CD4-positive, alpha-beta T cell (primary cell): ENCODE results near the gene BPHL. TPM values are rescaled to one million over a fixed set of nuclear protein-coding genes. Genes with fewer than 3 reads are reported as not detected.
"Not testable (repeated sequence)": the region's sequence is repeated elsewhere in the genome, so short reads cannot be mapped to it uniquely, and the experiment has no call there.

Experiments used
- ATAC-seq: fragments of 200-7000 bp; cut with Tn5 transposase; one replicate; pipeline ENCODE4 v1.10.0; 2022; ENCODE audit warnings: mild to moderate bottlenecking; ENCODE audit not compliant: poor library complexity
- CTCF ChIA-PET: fragments of 350-600 bp; sonication (Branson Sonifier 250); formaldehyde crosslinking; loops from one replicate; lab custom pipeline; 2021; ENCODE audit warnings: antibody characterized with exemption, inconsistent platforms; lab: Charles Lee
- POLR2A ChIA-PET: fragments of 350-600 bp; sonication (Branson Sonifier 250); formaldehyde crosslinking; loops from one replicate; lab custom pipeline; 2021; ENCODE audit warnings: antibody characterized with exemption, inconsistent platforms; lab: Charles Lee
- DNase-seq, 14 experiments: peaks; one replicate each; pipeline ENCODE4 v3.0.0-alpha.2; 2013 to 2020; ENCODE audit warnings: mixed read lengths in 2 of 14
- H3K27ac ChIP-seq, 2 donors: one replicate each; pipeline versions ENCODE4 v1.5.1 to v1.7.0; 2013; ENCODE audit warnings: low read length in 2 of 2, low read depth in 1 of 2, mild to moderate bottlenecking in 1 of 2
- H3K27me3 ChIP-seq, 2 experiments: 1 replicate in 1 of 2; 2 replicates in 1 of 2; pipeline versions ENCODE4 v1.6.1 to v1.7.0; 2013; ENCODE audit warnings: low read length in 2 of 2, control low read depth in 1 of 2, mild to moderate bottlenecking in 1 of 2, moderate library complexity in 1 of 2; ENCODE audit not compliant: insufficient read depth in 2 of 2, control insufficient read depth in 1 of 2
- H3K36me3 ChIP-seq: one replicate; pipeline ENCODE4 v1.6.1; 2013; ENCODE audit warnings: low read length, control low read depth; ENCODE audit not compliant: insufficient read depth
- H3K4me1 ChIP-seq: one replicate; pipeline ENCODE4 v1.6.1; 2013; ENCODE audit warnings: low read length, control low read depth; ENCODE audit not compliant: insufficient read depth
- H3K4me3 ChIP-seq: one replicate; pipeline ENCODE4 v1.5.1; 2013; ENCODE audit warnings: mild to moderate bottlenecking, low read length, moderate library complexity
- H3K9me3 ChIP-seq, 2 experiments: 1 replicate in 1 of 2; 2 replicates in 1 of 2; pipeline versions ENCODE4 v1.6.1 to v1.7.0; 2013; ENCODE audit warnings: low read length in 2 of 2, mild to moderate bottlenecking in 2 of 2, control low read depth in 1 of 2, moderate library complexity in 1 of 2; ENCODE audit not compliant: control insufficient read depth in 1 of 2, insufficient read depth in 1 of 2
- H3K27ac Mint-ChIP-seq: one replicate; pipeline ENCODE4 v1.8.0; 2020; ENCODE audit warnings: mixed read lengths
- H3K27me3 Mint-ChIP-seq: one replicate; pipeline ENCODE4 v1.8.0; 2021; ENCODE audit warnings: mixed read lengths
- H3K36me3 Mint-ChIP-seq: one replicate; pipeline ENCODE4 v1.8.0; 2021; ENCODE audit warnings: low read depth, mixed read lengths
- H3K4me1 Mint-ChIP-seq: one replicate; pipeline ENCODE4 v1.8.0; 2021; ENCODE audit warnings: low read depth, mixed read lengths
- H3K4me3 Mint-ChIP-seq: one replicate; pipeline ENCODE4 v1.8.0; 2020; ENCODE audit warnings: mild to moderate bottlenecking, mixed read lengths
- H3K9me3 Mint-ChIP-seq: one replicate; pipeline ENCODE4 v1.8.0; 2020; ENCODE audit warnings: mixed read lengths
- CTCF ChIP-seq: fragments of 200-600 bp; IDR thresholded peaks from one replicate; pipeline ENCODE4 v1.8.0; 2022; ENCODE audit warnings: antibody characterized with exemption, mild to moderate bottlenecking
- intact Hi-C, 2 experiments: fragments of 100-400 bp; cut with DNase I in 1 of 2; cut with micrococcal nuclease in 1 of 2; formaldehyde crosslinking; loops; one replicate each; pipeline versions ENCODE4 v1.15.1 to v1.9.0; 2023 to 2025; cut with DNase I, micrococcal nuclease
- total RNA-seq, 174 experiments: library from RNA in 2 of 174; stranded (reverse) in 2 of 174; gene quantifications; one replicate each; pipeline ENCODE4 v1.2.3 and lab custom pipeline; 2021 to 2026

BPHL gene
- total RNA-seq, 2 experiments from 2014 or later: 5.2 to 5.7 TPM

GRCh38 chr6:3164388-3164787, 45.9 kb downstream of the BPHL start:
- H3K36me3 ChIP-seq: no peaks in the 10 kb centered on the region
- no peaks in the 10 kb centered on the region for H3K27me3 ChIP-seq
- Mint-ChIP-seq H3K4me1 (peaks cover 38% of the 10 kb centered on the region), H3K4me3 (peak overlapping the region; percentile 32), H3K36me3 (no peaks in the 10 kb centered on the region), H3K27ac (no peak overlapping the region), H3K9me3 (no peaks in the 10 kb centered on the region), H3K27me3 (peaks cover 10% of the 10 kb centered on the region)
- ChIA-PET CTCF (no interaction called here), POLR2A (no interaction called here)
- intact Hi-C loops: loop anchor here (5.0 to 10.0 kb wide), 4 partner anchors 63 to 400 kb away; partner anchors contain the start of genes PSMG4 (in 1 of the 2), RIPK1 (in 1 of the 2), TUBB2B (in 1 of the 2) and WRNIP1 (in 1 of the 2)
- H3K4me1 ChIP-seq: peaks cover 31% of the 10 kb centered on the region
- DNase-seq (no peak), ATAC-seq (no peak)
- H3K9me3 ChIP-seq: no peaks in the 10 kb centered on the region
- H3K4me3 ChIP-seq: no peak overlapping the region
- no peak for TF ChIP-seq CTCF
- H3K27ac ChIP-seq: no peak overlapping the region

GRCh38 chr6:3165631-3166534, 47.4 kb downstream of the BPHL start:
- CTCF ChIA-PET: interaction anchor here (0.7 to 1.0 kb wide), 2 partner anchors 9 to 85 kb away, joined by 3 read pairs; partner anchors contain the start of gene TUBB2A
- no peak overlapping the region for H3K27ac Mint-ChIP-seq
- Histone ChIP-seq H3K36me3 (no peaks in the 10 kb centered on the region), H3K27ac (no peak overlapping the region), H3K4me3 (no peak overlapping the region), H3K4me1 (peaks cover 16% of the 10 kb centered on the region), H3K9me3 (no peaks in the 10 kb centered on the region), H3K27me3 (no peaks in the 10 kb centered on the region)
- POLR2A ChIA-PET: no interaction called here
- H3K9me3 Mint-ChIP-seq: no peaks in the 10 kb centered on the region
- no peaks in the 10 kb centered on the region for H3K36me3 Mint-ChIP-seq
- DNase-seq: peak in 2 of 14 experiments; percentile 21 to 32
- peaks cover 10% of the 10 kb centered on the region for H3K27me3 Mint-ChIP-seq
- TF ChIP-seq CTCF: no peak
- no peak overlapping the region for H3K4me3 Mint-ChIP-seq
- H3K4me1 Mint-ChIP-seq: peaks cover 24% of the 10 kb centered on the region
- no peak for ATAC-seq
- intact Hi-C loops: loop anchor here in 1 of 2 experiments (5.0 to 10.0 kb wide), 2 partner anchors 56 to 401 kb away; partner anchors contain the start of gene WRNIP1

GRCh38 chr6:3166535-3167225, 48.2 kb downstream of the BPHL start:
- DNase-seq, H3K4me3 Mint-ChIP-seq, ATAC-seq, CTCF ChIA-PET, H3K36me3 ChIP-seq, POLR2A ChIA-PET, H3K9me3 Mint-ChIP-seq, H3K27me3 ChIP-seq, H3K9me3 ChIP-seq, H3K27ac Mint-ChIP-seq, H3K36me3 Mint-ChIP-seq, H3K4me3 ChIP-seq, H3K27ac ChIP-seq: not testable (repeated sequence)
- intact Hi-C loops: loop anchor here in 1 of 2 experiments (5.0 to 10.0 kb wide), 2 partner anchors 56 to 402 kb away; partner anchors contain the start of gene WRNIP1
- H3K4me1 ChIP-seq: peaks cover 14% of the 10 kb centered on the region
- peaks cover 10% of the 10 kb centered on the region for H3K27me3 Mint-ChIP-seq
- H3K4me1 Mint-ChIP-seq: peaks cover 17% of the 10 kb centered on the region

GRCh38 chr6:3168046-3168445, 49.5 kb downstream of the BPHL start:
- CTCF ChIA-PET: interaction anchor here (1.0 kb wide), 1 partner anchor 59 kb away, joined by 3 read pairs; no protein-coding TSS in a partner anchor
- H3K27me3 ChIP-seq, H3K4me3 Mint-ChIP-seq, H3K4me1 ChIP-seq, H3K27ac Mint-ChIP-seq, H3K36me3 ChIP-seq, H3K4me1 Mint-ChIP-seq, H3K27ac ChIP-seq, POLR2A ChIA-PET, H3K36me3 Mint-ChIP-seq, H3K9me3 ChIP-seq, ATAC-seq, H3K9me3 Mint-ChIP-seq, DNase-seq, H3K4me3 ChIP-seq: not testable (repeated sequence)
- H3K27me3 Mint-ChIP-seq: peaks cover 10% of the 10 kb centered on the region
- intact Hi-C loops: loop anchor here in 1 of 2 experiments (5.0 to 10.0 kb wide), 2 partner anchors 54 to 403 kb away; partner anchors contain the start of gene WRNIP1

GRCh38 chr6:3170676-3171075, 52.2 kb downstream of the BPHL start:
- DNase-seq, ATAC-seq, intact Hi-C loops, H3K27ac ChIP-seq, CTCF ChIA-PET, H3K4me3 Mint-ChIP-seq, H3K27ac Mint-ChIP-seq, H3K4me3 ChIP-seq, H3K4me1 ChIP-seq, H3K36me3 Mint-ChIP-seq, H3K9me3 ChIP-seq, POLR2A ChIA-PET, H3K9me3 Mint-ChIP-seq, H3K4me1 Mint-ChIP-seq, H3K36me3 ChIP-seq, H3K27me3 ChIP-seq, H3K27me3 Mint-ChIP-seq: not testable (repeated sequence)
